ENCODE data around the gene RAD54L.
"Not testable (repeated sequence)": the region's sequence is repeated elsewhere in the genome, so short reads cannot be mapped to it uniquely, and the experiment has no call there.

Gene RAD54L

GRCh38 chr1:46319960-46320914, 72.7 kb downstream of the RAD54L start:
- DNase-seq (ENCODE audit: low spot score) = not testable (repeated sequence)

GRCh38 chr1:46322191-46322590, 74.6 kb downstream of the RAD54L start:
- not testable (repeated sequence) for DNase-seq (ENCODE audit: low spot score)

DNA sequence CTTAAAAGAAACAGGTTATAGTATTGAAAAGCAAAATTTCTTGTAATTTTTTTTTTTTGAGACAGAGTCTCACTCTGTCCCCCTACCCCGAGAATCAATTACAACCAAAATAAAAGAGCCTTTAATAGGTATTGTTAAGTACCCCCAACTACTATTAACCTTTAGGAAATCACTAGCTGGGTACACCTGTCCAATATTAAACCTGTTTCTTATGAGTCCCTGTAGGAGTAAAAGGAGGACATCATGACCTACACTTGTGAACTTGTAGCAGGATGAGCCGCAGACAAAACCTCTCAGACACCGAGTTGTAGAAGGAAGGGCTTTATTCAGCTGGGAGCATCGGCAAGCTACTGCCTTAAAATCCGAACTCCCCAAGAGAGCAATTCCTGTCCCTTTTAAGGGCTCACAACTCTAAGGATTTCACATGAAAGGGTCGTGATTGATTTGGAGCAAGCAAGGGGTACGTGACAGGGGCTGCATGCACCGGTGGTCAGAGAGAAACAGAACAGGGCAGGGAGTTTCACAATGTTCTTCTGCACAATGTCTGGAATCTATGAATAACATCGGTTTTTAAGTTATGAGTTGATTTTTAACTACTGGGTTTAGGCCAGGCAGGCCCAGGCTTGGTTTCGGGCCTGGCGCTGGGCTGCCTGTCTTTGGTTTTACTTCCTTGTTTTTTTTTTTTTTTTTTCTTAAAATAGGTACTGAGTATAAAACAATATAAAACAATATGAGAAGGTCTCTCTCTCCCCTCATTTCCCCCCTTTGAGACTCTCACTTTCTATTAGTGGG, 77.9 kb downstream of the RAD54L start:
- DNase-seq (ENCODE audit: low spot score) = not testable (repeated sequence)

All from HuH-7 (cell line).